Measurements from ENCODE around the gene TEKT2.

Gene TEKT2

DNA sequence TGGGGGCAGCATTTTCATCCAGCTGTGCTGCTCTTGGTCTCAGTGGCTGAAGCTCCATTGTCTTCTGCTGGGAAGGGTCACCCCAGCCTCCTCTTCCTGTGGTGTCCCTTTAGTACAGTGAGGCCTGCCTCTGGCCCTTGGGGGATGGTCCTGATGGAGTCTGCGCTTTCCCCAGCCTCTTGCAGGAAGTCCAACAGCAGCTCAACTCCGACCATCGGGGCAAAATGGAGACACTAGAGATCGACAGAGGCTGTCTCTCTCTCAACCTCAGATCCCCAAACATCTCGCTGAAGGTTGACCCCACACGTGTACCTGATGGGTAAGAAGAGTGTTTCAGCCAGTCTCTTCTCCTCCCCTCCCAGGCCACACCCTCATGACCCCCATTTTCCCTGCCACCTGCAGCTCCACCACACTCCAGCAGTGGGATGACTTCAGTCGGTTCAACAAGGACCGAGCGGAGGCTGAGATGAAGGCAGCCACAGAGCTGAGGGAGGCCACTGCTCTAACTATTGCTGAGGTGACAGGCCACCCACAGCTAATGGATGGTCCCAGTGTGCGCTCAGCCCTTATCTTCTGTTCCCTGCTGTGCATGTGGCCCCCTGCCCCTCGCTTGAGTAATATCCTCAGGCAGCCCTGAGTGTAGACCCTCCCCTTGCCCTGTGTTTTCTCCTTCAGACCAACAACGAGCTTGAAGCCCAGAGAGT is 2.8 kb downstream of the TEKT2 start:
- DNase-seq (ENCODE audit: extremely low read depth in 1 of 2, low read depth in 1 of 2): no peak

DNA sequence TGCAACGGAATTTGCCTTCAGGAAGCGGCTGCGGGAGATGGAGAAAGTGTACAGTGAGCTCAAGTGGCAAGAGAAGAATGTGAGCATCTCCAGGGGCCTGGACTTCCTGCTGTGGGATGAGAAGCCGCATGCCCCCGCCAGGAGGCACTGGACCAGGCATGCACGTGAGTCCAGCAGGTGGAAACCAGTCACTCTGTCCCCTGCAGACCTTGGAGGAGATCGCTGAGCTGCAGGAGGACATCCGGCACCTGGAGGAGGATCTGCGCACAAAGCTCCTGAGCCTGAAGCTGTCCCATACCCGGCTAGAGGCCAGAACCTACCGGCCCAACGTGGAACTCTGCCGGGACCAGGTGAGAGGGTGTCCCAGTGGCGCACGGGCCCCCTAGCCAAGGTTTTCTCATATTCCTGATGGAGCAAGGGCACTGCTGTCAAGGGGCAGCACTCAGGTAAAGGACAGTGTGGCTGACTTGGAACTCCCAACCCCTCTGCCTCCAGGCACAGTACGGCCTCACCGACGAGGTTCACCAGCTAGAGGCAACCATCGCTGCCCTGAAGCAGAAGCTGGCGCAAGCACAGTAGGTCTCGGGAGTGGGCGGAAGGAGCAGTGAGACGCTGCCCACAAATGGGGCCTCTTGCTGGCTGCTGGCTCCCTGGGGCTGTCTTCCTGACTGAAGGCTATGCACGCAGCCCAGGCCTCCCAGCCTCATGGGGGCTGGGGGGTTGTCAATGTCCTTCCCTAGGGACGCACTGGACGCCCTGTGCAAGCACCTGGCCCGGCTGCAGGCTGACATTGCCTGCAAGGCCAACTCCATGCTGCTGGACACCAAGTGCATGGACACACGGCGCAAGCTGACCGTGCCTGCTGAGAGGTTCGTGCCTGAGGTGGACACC is 3.6 kb downstream of the TEKT2 start:
- no peak for DNase-seq (ENCODE audit: extremely low read depth in 1 of 2, low read depth in 1 of 2)

- DNase-seq (ENCODE audit: extremely low read depth in 1 of 2, low read depth in 1 of 2): no peak
These were observed 4.3 kb downstream of the TEKT2 start for GRCh38 chr1:36088265-36088576.

GRCh38 chr1:36088577-36089392 is 4.9 kb downstream of the TEKT2 start, which contains the start of gene ADPRS:
Gene ADPRS, plus strand, starts transcription at chr1:36088892. Its CDS starts 13 bp downstream, at chr1:36088905.
- peak; percentile 80 to 88 for DNase-seq (ENCODE audit: extremely low read depth in 1 of 2, low read depth in 1 of 2)

- no peak for DNase-seq (ENCODE audit: extremely low read depth in 1 of 2, low read depth in 1 of 2)
These were observed 5.7 kb downstream of the TEKT2 start for GRCh38 chr1:36089393-36090121.

- no peak for DNase-seq (ENCODE audit: extremely low read depth in 1 of 2, low read depth in 1 of 2)
These were observed 7.2 kb downstream of the TEKT2 start for GRCh38 chr1:36091141-36091540.

DNA sequence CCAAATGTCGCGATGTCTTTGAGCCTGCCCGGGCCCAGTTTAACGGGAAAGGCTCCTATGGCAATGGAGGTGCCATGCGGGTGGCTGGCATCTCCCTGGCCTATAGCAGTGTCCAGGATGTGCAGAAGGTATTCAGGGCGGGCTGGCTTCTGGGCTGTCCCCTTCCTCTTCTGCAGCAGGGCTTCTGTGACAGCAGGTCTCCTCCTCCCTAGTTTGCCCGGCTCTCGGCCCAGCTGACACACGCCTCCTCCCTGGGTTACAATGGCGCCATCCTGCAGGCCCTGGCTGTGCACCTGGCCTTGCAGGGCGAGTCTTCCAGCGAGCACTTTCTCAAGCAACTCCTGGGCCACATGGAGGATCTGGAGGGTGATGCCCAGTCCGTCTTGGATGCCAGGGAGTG is 7.8 kb downstream of the TEKT2 start:
- no peak for DNase-seq (ENCODE audit: extremely low read depth in 1 of 2, low read depth in 1 of 2)

- no peak for DNase-seq (ENCODE audit: extremely low read depth in 1 of 2, low read depth in 1 of 2)
These were observed 8.4 kb downstream of the TEKT2 start for GRCh38 chr1:36092166-36092797.

DNA sequence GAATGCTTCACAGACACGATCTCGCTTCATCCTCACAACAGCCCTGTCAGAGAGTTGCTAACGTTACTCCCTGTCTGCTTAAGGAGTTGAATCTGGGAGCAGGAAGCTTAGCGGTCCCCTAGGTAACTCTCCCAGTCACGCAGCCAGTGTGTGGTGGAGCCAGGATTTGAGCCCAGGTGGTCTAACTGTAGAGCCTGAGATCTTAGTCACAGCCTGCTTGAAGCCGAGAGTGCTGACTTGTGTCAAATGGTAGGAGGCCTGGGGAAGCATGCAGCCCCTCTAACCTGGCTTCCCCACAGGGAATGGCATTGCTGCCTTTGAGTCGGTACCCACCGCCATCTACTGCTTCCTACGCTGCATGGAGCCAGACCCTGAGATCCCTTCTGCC is 8.9 kb downstream of the TEKT2 start:
- DNase-seq (ENCODE audit: extremely low read depth in 1 of 2, low read depth in 1 of 2): no peak

DNA sequence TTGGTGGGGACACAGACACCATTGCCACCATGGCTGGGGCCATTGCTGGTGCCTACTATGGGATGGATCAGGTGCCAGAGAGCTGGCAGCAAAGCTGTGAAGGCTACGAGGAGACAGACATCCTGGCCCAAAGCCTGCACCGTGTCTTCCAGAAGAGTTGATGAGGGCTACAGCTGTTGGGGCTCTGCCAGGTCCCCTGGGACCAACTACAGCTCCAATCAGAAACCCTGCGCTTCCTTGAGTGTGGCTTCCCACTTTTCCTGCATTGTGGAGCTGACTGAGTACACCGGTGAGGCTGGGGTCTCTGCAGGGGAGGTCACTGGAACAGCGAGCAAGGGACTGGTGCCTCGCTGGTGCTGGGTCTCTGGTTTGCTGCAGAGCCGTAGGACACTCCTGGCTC is 9.3 kb downstream of the TEKT2 start:
- no peak for DNase-seq (ENCODE audit: extremely low read depth in 1 of 2, low read depth in 1 of 2)

DNA sequence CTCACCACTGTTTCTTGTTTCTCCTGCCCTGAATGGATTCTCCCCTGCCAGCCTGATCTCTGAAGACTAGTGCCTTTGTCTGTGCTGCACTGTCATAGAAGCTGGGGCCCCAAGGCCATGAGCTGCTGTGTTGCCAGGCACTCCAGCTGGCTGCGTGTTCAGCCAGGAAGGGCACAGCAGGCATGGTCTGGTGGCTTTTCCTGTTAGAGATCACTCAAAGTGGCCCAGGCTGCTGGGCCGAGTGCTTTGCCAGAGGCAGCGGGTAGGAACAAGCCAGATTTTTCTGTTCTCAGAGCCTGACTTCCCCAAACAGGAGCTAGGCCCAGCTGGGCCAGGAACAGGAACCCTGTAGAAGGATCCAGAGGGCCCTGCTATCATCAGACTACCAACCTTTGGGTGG is 10.0 kb downstream of the TEKT2 start:
- DNase-seq (ENCODE audit: extremely low read depth in 1 of 2, low read depth in 1 of 2): no peak

- no peak for DNase-seq (ENCODE audit: extremely low read depth in 1 of 2, low read depth in 1 of 2)
These were observed 10.7 kb downstream of the TEKT2 start for GRCh38 chr1:36094621-36095061.

- DNase-seq (ENCODE audit: extremely low read depth in 1 of 2, low read depth in 1 of 2): no peak
These were observed 12.0 kb downstream of the TEKT2 start for GRCh38 chr1:36095760-36096405.

DNA sequence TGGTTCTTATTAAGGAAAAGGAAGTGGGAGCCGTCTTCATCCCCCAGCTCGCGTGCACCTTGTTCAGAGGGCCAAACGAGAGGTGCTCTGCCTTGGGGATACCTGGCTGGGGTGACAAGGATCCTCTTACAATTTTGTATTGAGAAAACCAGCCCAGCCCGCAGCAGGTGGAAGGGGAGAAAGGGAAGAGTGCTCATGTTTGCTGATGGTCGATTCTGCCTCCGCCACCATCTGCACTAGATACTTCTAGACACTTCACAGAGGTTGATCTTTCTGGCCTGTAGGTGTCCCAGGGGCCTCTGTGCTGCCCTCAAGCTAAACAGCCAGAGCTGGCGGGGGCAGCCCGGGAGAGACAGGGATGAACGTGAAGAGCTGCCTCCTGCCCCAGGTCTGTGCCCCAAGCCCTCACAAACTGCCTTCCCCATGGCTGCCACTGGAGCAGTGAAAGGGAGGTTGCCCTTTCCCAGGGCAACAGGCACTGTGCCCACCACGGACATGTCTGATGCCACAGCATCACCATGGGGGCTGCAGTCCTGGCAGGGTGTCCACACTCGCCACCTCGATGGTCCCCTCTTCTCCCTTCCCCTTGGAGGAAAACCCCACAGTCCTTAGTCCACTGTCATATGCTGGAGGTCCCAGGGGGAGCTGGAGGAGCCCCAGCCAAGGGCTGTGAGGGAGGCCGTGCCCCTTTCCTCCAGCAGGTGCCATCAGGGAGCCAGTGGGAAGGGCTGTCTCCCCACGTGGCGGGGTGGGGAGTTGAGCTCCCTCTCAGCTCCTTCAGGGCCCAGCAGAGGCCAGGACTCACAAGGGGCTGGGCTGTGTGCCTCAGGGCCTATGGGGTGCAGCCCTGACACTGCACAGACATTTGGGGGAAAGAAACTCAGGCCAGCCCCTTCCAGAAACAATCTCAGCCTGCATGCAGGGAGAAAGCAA is 12.9 kb downstream of the TEKT2 start:
- DNase-seq (ENCODE audit: extremely low read depth in 1 of 2, low read depth in 1 of 2): no peak

DNA sequence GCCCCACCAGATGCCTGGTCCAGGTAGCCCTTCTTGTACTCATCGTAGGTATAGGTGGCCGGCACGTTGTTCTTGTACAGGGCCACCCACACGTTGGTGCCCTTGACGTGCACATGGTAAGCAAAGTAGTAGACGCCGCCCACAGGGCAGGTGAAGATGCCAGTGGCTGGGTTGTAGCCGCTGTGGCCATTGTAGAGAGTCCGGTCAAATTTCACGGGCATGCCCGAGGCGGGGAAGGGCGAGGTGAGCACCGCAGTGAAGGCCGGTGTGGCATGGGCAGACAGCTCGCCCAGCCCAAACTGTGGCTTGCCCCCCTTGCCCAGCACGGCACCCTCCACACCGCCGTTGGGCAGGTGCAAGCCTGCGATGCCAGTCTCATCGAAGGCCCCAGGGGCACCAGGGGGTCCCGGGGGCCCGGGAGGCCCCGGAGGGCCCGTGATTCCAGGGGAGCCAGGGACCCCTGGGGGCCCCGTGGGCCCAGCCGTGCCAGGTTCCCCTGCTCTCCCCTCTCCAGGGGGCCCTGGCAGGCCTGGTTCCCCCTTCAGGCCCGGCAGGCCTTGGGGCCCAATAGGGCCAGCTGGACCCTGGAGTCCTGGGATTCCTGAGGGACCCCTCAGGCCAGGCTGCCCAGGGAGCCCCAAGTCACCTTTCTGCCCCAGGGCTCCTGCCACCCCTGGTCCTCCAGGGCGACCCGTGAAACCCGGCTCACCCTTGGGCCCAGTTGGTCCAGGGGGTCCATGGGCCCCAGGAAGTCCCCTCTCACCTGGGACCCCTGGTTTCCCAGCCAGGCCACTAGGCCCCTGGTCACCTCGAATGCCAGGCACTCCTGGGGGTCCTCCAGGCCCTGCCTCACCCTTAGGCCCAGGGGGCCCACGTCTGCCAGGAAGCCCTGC is 14.0 kb downstream of the TEKT2 start:
- no peak for DNase-seq (ENCODE audit: extremely low read depth in 1 of 2, low read depth in 1 of 2)

DNA sequence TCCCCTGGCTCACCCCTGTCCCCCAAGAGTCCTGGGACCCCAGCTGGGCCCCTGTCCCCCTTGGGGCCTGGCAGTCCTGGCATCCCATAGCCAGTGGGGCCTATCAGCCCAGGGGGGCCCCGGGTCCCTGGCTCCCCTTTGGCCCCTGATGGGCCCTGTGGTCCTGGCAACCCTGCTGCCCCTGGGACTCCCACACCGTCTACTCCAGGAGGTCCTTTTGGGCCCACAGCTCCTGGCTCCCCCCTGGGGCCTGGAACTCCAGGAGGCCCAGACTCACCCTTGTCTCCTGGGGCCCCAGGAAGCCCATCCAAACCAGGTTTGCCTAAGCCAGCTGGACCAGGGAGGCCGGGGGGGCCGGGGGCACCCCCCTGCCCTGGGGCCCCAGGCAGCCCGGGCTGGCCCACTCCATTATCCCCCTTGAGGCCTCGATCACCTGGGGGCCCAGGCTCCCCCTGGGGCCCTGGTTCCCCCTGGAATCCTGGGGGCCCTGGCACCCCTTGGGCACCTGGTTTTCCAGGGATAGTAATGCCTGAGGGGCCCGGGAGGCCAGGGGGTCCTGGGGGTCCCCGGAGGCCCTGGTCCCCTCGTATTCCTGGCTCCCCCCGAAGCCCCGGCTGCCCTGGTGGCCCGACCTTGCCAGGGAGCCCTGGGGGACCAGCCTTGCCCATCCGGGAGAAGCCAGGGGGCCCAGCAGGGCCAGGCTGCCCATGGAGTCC is 14.9 kb downstream of the TEKT2 start:
- DNase-seq (ENCODE audit: extremely low read depth in 1 of 2, low read depth in 1 of 2): no peak

All from stimulated activated CD8-positive, alpha-beta memory T cell treated with anti-CD3 and anti-CD28 coated beads, Interleukin-7, amount 100 ng/mL, for 48 hours (primary cell).